Activated CD4-positive, alpha-beta T cell treated with anti-CD3 and anti-CD28 coated beads for 1 hour (primary cell): ENCODE data around the gene ADGRA1.

Experiments
- DNase-seq: peaks from one replicate; pipeline ENCODE4 v3.0.0-alpha.2; 2020

Gene ADGRA1

GRCh38 chr10:133154996-133155778 is 67.5 kb downstream of the ADGRA1 start:
- DNase-seq: no peak

GRCh38 chr10:133156674-133157579 is 69.2 kb downstream of the ADGRA1 start:
- no peak for DNase-seq

GRCh38 chr10:133157662-133158436 is 70.1 kb downstream of the ADGRA1 start:
- DNase-seq: no peak

GRCh38 chr10:133158437-133158755 is 70.7 kb downstream of the ADGRA1 start:
- no peak for DNase-seq

- DNase-seq: no peak
These were observed 71.3 kb downstream of the ADGRA1 start for GRCh38 chr10:133158756-133159610.

- no peak for DNase-seq
These were observed 71.9 kb downstream of the ADGRA1 start for GRCh38 chr10:133159611-133159949.

GRCh38 chr10:133159950-133160825 is 72.5 kb downstream of the ADGRA1 start, which contains the start of gene KNDC1:
KNDC1 (plus strand) TSS chr10:133160219; CDS start chr10:133160468, 249 bp downstream.
- DNase-seq: no peak

GRCh38 chr10:133160826-133161471 is 73.2 kb downstream of the ADGRA1 start:
- DNase-seq: no peak

GRCh38 chr10:133161486-133162109 is 73.9 kb downstream of the ADGRA1 start:
- DNase-seq: no peak

GRCh38 chr10:133162178-133162909 is 74.6 kb downstream of the ADGRA1 start:
- DNase-seq: no peak

- no peak for DNase-seq
These were observed 75.5 kb downstream of the ADGRA1 start for GRCh38 chr10:133162910-133163856.

GRCh38 chr10:133163889-133164815 is 76.4 kb downstream of the ADGRA1 start:
- DNase-seq: no peak

GRCh38 chr10:133164816-133165555 is 77.3 kb downstream of the ADGRA1 start:
- no peak for DNase-seq

GRCh38 chr10:133165556-133166503 is 78.1 kb downstream of the ADGRA1 start:
- no peak for DNase-seq

GRCh38 chr10:133166504-133166827 is 78.7 kb downstream of the ADGRA1 start:
- DNase-seq: no peak
